Esophagus (tissue), 2 donors: ENCODE measurements around the gene MALAT1. TPM values are rescaled to one million over a fixed set of nuclear protein-coding genes. Genes with fewer than 3 reads are reported as not detected.

Source experiments
- H3K27ac ChIP-seq, 2 donors: one replicate each; pipeline ENCODE4 v1.5.1; 2013; ENCODE audit warnings: low read depth in 2 of 2, mild to moderate bottlenecking in 2 of 2, inconsistent platforms in 1 of 2, low read length in 1 of 2, moderate library complexity in 1 of 2
- H3K27me3 ChIP-seq, 2 donors: one replicate each; pipeline ENCODE4 v1.6.1; 2013; ENCODE audit warnings: low read length in 2 of 2, control low read depth in 1 of 2, mild to moderate bottlenecking in 1 of 2; ENCODE audit not compliant: insufficient read depth in 2 of 2, control insufficient read depth in 1 of 2
- H3K36me3 ChIP-seq, 2 donors: one replicate each; pipeline ENCODE4 v1.6.1; 2013; ENCODE audit warnings: low read length in 1 of 2; ENCODE audit not compliant: control insufficient read depth in 2 of 2, insufficient read depth in 2 of 2
- H3K4me1 ChIP-seq, 2 donors: one replicate each; pipeline ENCODE4 v1.6.1; 2013; ENCODE audit warnings: low read length in 1 of 2; ENCODE audit not compliant: control insufficient read depth in 2 of 2, insufficient read depth in 2 of 2
- H3K4me3 ChIP-seq, 2 donors: one replicate each; pipeline ENCODE4 v1.5.1; 2013; ENCODE audit warnings: low read length in 2 of 2, mild to moderate bottlenecking in 2 of 2, low read depth in 1 of 2, moderate library complexity in 1 of 2
- H3K9me3 ChIP-seq, 2 donors: one replicate each; pipeline ENCODE4 v1.6.1; 2013; ENCODE audit warnings: mild to moderate bottlenecking in 2 of 2, low read depth in 1 of 2, low read length in 1 of 2, moderate library complexity in 1 of 2; ENCODE audit not compliant: control insufficient read depth in 2 of 2, insufficient read depth in 1 of 2
- WGBS, 2 donors: extraction: QIAGEN DNeasy Blood & Tissue Kit; methylation state at CpG; one replicate each; pipeline ENCODE4 v1.1.7; 2013; 5-methylcytosine and 5-hydroxymethylcytosine counted together
- polyA plus RNA-seq, 2 donors: library from polyadenylated mRNA; stranded (reverse); fragments of 200-250 nt; gene quantifications; one replicate each; pipeline ENCODE4 v1.2.3, GENCODE V29; 2013
- donor health status: healthy with polysubstance abuse.
- donor health status: Bipolar disorder and iron deficiency.

MALAT1 gene
- polyA plus RNA-seq, 2 donors = 94.9 to 1,950 TPM

GRCh38 chr11:65545853-65546216 lies 47.0 kb downstream of the MALAT1 start:
- Histone ChIP-seq H3K9me3 (no peaks in the 10 kb centered on the region), H3K27ac (peak overlapping the region; percentile 35 to 83), H3K36me3 (peaks cover 0 to 4% of the 10 kb centered on the region in 2 donors), H3K27me3 (no peaks in the 10 kb centered on the region), H3K4me3 (peak overlapping the region in 1 of 2 donors; percentile 55), H3K4me1 (peaks cover 0 to 25% of the 10 kb centered on the region in 2 donors)
- 43 to 48% methylated on average over 4 of the region's 4 CpGs for WGBS, 2 donors

- H3K36me3 ChIP-seq = peaks cover 0 to 4% of the 10 kb centered on the region in 2 donors
- no peaks in the 10 kb centered on the region for H3K27me3 ChIP-seq
- 18 to 25% methylated on average over 57 to 64 of the region's 64 CpGs for WGBS, 2 donors
- peak overlapping the region; percentile 35 to 83 for H3K27ac ChIP-seq
- H3K9me3 ChIP-seq = no peaks in the 10 kb centered on the region
- H3K4me3 ChIP-seq = peak overlapping the region; percentile 55 to 57
- H3K4me1 ChIP-seq = peaks cover 0 to 22% of the 10 kb centered on the region in 2 donors
Measured at GRCh38 chr11:65546217-65546958, 47.5 kb downstream of the MALAT1 start.

- H3K9me3 ChIP-seq = no peaks in the 10 kb centered on the region
- H3K27ac ChIP-seq = no peak overlapping the region
- no peak overlapping the region for H3K4me3 ChIP-seq
- H3K27me3 ChIP-seq = no peaks in the 10 kb centered on the region
- peaks cover 0 to 17% of the 10 kb centered on the region in 2 donors for H3K4me1 ChIP-seq
- H3K36me3 ChIP-seq = peaks cover 0 to 7% of the 10 kb centered on the region in 2 donors
- 83% methylated on average over 49 to 52 of the region's 52 CpGs for WGBS, 2 donors
Measured at GRCh38 chr11:65547446-65548125, 48.7 kb downstream of the MALAT1 start.

GRCh38 chr11:65548395-65548794 lies 49.5 kb downstream of the MALAT1 start:
- 90 to 93% methylated on average over 3 of the region's 3 CpGs for WGBS, 2 donors
- no peak overlapping the region for H3K4me3 ChIP-seq
- peaks cover 0 to 15% of the 10 kb centered on the region in 2 donors for H3K4me1 ChIP-seq
- H3K27ac ChIP-seq = no peak overlapping the region
- H3K27me3 ChIP-seq = no peaks in the 10 kb centered on the region
- H3K36me3 ChIP-seq = peaks cover 0 to 7% of the 10 kb centered on the region in 2 donors
- H3K9me3 ChIP-seq = no peaks in the 10 kb centered on the region

GRCh38 chr11:65549096-65549495 lies 50.3 kb downstream of the MALAT1 start:
- 79 to 82% methylated on average over 3 of the region's 3 CpGs for WGBS, 2 donors
- Histone ChIP-seq H3K36me3 (peaks cover 0 to 7% of the 10 kb centered on the region in 2 donors), H3K4me1 (peaks cover 0 to 16% of the 10 kb centered on the region in 2 donors), H3K9me3 (no peaks in the 10 kb centered on the region), H3K27me3 (no peaks in the 10 kb centered on the region), H3K27ac (no peak overlapping the region), H3K4me3 (no peak overlapping the region)

GRCh38 chr11:65551572-65552387 lies 52.9 kb downstream of the MALAT1 start:
- Histone ChIP-seq H3K4me1 (peaks cover 11 to 23% of the 10 kb centered on the region in 2 donors), H3K27ac (peak overlapping the region in 1 of 2 donors; percentile 42), H3K4me3 (no peak overlapping the region), H3K27me3 (no peaks in the 10 kb centered on the region), H3K36me3 (peaks cover 0 to 7% of the 10 kb centered on the region in 2 donors), H3K9me3 (no peaks in the 10 kb centered on the region)
- 44 to 65% methylated on average over 17 of the region's 17 CpGs for WGBS, 2 donors

GRCh38 chr11:65552388-65552951 lies 53.6 kb downstream of the MALAT1 start:
- Histone ChIP-seq H3K27me3 (no peaks in the 10 kb centered on the region), H3K4me1 (peaks cover 14 to 22% of the 10 kb centered on the region in 2 donors), H3K4me3 (no peak overlapping the region), H3K27ac (no peak overlapping the region), H3K9me3 (no peaks in the 10 kb centered on the region), H3K36me3 (peaks cover 0 to 5% of the 10 kb centered on the region in 2 donors)
- 74 to 84% methylated on average over 9 of the region's 9 CpGs for WGBS, 2 donors

- H3K4me1 ChIP-seq = peaks cover 15 to 23% of the 10 kb centered on the region in 2 donors
- no peaks in the 10 kb centered on the region for H3K27me3 ChIP-seq
- WGBS, 2 donors = 73% methylated on average over 35 to 37 of the region's 37 CpGs
- no peaks in the 10 kb centered on the region for H3K9me3 ChIP-seq
- H3K4me3 ChIP-seq = no peak overlapping the region
- peaks cover 0 to 3% of the 10 kb centered on the region in 2 donors for H3K36me3 ChIP-seq
- no peak overlapping the region for H3K27ac ChIP-seq
Measured at GRCh38 chr11:65553301-65554001, 54.6 kb downstream of the MALAT1 start.
